Amygdala (tissue), 56 donors: Measurements from ENCODE around the gene SMYD3.

ENCODE experiments used
- DNase-seq, 56 donors: peaks; one replicate each; lab custom pipeline; 2025; lab: John Stamatoyannopoulos, UW

The SMYD3 gene

DNA sequence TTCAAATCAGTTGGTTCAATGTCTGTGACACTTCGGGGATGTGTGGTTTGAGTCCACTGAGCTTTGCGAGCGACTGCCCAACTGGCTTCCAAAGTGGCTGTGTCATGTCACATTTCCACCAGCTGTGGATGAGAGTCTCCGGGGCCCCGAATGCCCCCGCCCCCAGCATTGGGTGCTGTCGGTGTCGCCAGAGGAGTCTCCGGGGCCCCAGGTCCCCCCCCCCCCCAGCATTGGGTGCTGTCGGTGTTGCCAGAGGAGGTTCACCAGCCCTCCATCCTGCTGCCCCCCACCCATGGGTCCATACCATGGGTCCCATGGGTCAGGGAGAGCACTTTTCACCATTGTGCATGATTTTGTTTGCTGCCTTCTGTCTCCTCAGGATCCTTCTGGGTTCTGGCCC lies 9.0 kb upstream of the SMYD3 start:
- DNase-seq: no peak

DNA sequence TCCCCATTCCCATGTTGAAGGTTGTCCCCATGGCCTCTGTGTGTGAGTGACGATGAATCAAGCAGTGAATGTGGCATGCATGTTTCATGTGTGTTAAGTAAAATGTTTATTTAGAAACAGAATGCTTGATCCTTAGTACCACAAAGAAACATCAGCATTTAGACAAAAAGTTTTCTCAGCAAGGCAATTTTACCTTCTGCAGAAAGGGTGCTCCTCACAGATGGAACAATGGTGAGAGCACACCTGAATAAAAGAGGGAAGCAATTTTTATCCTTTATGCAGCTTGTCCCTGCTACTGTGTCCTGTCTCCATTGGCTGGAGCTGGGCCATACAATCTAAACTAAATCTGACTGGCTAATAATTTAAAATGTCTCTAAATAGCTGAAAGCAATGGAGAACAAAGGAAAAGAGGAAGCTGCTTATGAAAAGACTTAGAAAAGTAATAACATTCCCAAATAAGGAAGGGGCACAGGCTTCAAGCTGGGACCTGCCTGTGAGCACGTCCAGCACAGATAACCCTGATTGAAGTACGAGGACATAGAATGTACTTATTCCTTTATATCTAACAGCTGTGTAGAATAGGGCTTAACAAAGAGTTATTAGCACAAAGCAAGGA lies 8.4 kb upstream of the SMYD3 start:
- no peak for DNase-seq

DNA sequence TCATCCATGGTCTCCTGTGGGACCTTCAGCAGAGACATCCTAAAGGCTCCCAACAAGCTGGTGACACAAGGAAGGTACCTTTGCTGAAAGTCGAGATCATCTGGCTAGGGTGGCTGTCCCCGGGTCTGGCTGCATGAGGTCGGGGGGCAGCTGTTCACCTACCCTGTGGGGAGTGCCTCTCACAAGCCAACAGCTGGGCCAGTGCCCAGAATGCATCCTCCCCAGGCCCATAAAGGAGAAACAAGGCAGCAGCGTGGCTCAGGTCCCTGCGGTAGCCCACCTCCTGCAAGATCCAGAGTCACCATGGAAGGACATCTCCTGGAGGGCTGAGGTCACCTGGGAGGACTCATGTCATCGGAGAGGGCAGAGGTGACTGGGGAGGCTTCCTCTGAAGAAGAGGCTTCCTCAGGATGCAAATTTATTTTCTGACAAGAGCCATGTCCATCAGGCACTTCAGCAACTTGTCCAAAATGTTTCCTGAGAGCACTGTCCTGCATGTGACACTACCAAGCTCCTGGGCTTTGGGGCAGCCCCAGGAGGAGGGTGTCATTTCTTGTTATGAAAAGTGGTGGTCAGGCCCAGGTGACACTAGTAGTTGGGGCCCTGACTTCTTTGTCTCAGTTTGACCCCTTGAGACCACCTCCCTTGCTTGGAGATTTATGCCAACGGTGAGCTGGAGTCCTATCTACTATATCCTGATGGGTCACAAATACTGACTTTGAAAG lies 6.7 kb upstream of the SMYD3 start:
- no peak for DNase-seq

DNA sequence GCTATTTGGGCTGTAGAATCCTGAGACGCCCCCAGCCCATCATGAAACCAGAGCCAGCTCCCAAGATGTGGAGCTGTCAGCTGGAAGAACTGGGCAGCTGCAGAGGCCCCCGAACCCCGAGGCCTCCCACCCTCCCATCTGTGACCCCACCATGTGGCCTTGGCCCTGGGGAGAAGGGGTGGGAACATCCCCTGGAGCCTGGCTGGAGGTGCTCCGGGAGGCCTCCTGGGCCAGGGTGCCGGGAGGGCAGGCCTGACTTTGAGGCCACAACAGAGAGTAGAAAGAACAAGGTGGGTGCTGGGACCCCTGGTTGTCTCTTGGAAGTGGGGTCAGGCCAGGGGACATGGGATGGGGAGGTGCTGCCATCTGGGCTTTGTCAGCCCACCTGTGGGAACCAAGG lies 6.0 kb upstream of the SMYD3 start:
- DNase-seq: no peak

DNA sequence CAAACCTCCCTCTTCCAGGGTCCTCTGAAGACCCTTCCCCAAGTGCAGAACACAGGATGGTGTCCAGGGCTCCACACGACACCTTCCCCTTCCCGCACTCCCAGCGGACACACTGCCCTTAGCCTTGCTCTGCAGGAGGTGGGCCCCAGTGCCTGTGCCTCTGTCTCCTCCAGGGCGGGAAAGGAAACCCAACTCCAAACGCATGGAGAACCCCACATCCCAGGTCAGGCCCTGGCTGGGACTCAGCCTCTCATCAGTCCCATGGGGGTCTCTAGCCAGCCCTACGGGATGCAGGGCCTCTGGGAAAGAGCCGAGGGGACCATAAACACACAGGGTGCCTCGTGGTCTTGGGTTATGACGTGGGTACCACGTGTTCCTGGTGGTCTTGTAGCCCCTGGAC lies 5.6 kb upstream of the SMYD3 start:
- DNase-seq: no peak

DNA sequence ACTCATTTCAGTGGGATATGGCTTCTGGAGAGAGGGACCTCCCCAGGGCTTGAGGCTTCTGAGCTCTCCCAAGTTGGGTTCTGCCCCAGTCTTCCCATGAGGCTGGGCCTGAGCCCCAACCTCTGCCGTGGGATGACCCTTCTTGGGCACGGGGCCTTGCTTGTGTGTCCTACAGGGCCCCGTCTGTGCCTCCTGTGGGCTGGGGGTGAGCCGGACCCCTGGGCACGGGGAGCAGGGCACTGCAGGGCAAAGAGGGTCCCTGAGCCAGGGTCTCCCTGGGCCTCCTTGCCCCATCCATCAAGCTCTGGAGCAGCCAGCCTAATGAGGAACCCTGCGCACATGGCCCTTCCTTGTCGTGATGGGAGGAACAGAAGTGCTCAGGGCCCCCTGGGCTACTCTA lies 5.2 kb upstream of the SMYD3 start:
- no peak for DNase-seq

DNA sequence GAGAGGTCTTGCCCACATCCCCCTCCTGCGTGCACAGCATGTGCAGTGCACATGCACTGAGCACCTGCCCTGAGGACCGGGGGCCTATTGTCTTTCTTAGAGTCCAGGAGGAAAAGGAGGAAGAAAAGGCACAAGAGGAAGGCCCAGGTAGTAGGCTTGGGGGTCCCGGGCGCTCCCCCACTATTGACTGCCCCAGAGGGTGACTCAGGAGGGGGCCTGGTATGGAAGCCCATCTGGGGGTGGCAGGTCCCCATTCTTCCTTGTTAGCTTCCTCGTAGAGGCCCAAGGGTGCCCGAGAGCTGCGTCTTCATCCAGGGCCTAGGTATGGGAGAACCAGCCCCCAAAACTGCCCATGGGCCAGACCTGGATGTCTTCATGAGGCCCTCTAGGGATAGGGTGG lies 4.1 kb upstream of the SMYD3 start:
- no peak for DNase-seq

DNA sequence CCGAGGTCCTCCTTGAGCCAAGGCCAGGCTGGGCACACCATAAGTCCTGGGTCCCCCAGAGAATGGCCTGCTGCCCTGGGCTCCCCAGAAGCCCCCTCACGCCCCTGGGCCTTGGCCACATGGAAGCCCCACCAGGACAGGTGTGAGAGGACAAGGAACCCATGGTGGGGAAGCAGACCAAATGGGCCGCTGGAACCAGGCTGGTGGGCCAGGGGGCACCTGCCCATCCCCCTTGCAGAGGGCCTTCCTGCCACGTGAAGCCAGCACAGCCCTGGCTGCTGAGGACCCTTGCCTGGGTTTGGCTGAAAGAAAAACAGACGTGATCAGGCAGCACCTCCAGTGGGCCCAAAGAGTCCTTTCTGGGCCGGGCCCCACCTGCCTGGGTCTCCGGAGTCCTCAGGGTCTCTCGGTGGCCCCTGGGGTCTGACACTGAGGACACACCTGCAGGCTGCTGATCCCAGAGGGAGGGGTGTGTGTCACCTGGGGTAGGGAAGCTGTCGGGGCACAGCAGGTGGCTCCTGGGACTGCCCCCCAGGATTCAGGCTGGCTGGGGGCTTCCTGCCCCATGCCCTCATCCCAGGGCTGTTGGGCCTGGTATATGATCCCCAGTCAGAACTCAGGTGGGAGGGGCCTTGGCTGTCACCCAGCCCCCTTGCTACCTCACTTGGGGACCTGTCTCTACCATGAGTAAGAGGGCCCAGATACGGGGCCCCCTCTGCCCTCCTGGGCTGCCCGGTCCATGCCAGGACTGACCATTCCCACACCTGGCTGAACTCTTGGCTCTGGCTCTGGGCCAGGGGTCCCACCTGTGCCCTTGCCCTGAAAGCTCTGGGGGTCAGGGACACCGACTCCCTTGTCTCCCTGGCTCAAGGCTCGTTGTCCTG lies 3.3 kb upstream of the SMYD3 start:
- no peak for DNase-seq

DNA sequence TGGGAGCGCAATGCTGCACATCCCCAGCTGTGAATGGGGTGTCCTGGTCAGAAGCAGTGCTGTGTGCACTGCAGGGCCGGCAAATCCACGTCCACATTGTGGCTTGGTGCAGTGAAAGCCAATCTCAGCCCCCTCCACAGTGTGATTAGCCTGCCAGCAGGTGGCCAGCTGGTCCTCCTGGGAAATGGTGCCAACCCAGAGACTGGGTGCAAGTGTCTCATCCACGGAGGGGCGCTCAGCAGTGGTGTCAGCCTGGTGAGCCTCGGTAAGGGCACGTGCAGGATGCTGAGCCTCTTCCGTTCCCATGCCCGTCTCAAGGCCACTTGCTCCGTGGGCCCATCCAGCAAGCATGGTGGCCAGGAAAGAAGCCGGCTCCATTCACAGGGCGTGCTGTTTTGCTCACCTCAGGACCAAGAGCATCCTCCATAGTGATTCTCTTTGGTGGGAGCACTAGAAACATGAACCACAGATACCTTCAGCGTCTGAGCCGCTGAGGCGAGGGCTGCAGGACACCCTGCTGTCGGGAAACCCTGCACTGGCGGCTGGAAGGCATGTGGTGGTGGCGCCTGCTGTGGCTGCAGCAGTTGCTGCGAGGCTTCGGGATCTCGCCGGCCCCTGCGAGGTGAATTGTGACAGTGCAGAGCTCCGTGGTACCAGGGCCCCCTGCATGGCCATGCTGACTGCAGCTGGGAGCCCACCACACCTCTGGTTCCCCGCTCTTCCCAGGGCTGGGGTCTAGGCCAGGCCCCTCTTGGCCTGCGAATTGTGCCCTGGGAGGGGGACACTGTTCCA lies 2.0 kb upstream of the SMYD3 start:
- DNase-seq: no peak

DNA sequence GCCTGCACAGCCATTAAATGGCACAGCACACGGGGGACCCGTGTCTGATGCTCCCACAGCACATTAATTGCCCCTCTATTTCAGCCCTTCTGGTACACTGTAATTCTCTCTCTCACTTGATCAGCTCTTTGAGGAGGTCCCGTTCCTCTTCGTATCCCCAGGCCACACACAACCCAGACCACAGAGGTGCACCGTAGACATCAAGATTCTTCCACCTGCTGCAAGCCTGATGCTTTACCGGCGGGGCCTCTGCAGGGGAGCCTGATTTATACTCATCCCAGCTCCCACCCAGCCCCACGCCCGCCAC lies 759 bp downstream of the SMYD3 start:
- peak in 5 of 56 donors; percentile 3 to 48 (median 31) for DNase-seq

DNA sequence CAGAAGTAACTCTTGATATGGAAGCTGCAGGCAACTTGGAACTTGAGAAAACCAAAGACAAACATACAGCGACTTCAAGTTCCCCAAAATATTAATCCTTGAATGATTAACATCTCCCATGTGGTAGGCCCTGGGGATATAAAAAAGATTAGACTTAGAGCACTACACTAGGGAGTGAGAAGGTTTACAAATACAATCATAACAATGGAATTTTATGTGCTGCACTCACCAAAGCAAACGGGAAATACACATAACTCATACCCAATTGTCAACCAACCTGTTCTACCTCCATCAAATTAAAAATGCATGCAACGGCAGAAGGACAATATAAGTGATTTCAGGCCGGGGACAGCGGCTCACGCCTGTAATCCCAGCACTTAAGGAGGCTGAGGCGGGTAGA lies 3.7 kb downstream of the SMYD3 start:
- no peak for DNase-seq

DNA sequence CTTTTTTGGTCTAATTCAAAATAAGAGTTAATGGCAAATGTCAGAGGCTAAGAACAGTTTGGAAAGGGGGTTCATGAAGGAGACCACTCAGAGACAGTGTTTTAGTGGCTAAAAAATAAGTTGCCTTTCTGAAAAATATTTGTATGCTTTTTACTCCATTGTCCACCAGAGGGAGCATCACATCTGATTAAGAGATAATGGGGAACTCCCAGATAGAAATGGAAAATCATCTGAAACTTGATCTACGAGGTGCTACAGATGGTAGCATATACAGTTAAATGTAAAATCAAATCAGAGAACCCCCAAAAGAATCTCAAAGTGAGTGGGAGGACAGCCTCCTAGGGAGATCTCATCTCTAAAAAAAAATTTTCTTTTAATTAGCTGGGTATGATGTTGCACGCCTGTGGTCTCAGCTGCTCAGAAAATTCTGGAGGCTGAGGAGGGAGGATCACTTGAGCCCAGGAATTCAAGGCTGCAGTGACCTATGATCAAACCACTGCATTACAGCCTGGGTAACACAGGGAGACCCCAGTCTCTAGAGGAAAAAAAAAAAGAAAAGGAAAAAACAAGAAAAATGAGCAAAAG lies 9.7 kb downstream of the SMYD3 start:
- DNase-seq: peak in 1 of 56 donors; percentile 32

DNA sequence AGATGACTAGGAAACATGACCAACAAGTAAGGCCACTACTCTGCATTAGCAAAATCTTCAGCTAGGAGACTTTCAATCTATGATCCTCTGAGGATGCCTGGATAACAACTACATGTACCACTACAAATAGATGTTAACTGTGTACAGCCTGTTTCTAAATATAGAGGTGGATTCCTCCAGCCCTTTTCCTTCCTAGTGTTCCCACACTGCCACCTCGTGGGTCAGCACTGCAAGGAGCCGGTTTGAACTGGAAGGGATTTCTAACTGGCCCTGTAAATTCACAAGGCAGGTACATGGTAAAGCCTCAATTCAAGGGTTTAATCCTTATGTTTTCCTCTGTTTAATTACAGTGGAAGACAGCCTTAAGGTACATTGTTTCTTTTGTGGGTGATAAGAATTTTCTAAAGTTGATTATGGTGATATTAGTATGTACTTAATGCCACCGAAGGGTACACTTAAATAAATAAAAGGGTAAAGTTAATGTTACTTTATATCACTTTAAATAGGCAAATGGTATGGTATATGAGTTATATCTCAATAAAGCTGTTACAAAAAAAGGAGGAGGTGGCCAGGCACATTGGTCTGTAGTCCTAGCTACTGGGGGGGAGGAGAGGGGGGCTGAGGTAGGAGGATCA lies 14.4 kb downstream of the SMYD3 start:
- peak in 40 of 56 donors; percentile 3 to 79 (median 30) for DNase-seq

DNA sequence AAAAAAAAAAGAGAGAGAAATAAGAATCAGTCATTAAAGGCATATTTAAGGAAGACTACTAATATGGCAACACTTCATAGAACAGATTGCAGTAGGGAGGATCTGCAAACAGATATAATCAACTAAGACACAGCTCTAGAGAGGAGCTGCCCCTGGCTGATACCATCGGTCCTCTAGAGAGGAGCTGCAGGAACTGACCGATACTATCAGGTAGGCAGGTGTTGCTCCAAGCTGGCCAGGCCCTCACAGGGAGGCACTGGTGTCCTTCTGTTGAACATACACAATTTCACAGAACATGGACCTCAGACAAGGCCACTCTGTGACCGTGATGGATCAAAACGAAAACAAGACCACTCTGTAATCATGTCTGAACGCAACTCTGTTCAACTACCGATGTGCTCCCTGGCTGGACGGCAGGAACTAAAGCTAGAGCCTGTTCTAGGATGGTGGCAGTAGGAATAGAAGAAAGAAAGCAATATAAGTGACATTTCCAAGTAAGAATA lies 15.5 kb downstream of the SMYD3 start:
- no peak for DNase-seq

DNA sequence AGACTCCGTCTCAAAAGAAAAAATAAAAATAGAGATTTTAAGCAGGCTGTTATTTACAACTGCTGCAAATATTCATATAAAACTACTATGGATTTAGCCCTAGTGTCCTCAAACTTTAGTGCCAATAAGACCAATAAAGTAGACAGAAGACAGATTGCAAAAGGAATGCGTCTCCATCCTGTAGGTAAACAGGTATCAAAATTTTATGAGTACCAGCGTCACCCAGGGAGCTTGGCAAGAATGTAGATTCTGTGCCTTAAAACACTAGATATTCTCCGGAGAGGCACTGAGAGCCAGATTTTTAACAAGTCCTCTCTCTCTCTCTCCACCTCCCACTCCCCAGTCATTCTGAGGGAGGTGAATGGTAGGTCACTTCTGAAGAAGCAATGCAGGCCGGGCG lies 18.4 kb downstream of the SMYD3 start:
- DNase-seq: no peak

DNA sequence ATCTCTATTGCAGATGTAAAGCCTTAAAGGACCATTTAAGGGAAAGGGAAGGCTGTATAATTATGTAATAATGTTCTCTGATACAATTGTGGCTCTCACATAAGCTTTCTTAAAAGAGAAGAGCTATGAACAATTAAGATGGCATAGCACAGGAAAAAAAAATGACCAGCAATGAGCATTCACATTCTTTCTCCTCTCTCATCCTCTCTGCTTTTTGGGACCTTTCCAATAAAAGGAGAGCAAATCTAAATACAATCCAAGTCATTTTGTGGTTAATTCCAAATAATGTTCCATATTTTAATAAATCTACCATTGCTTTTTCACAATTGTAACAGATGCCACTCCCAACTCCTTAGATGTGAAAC lies 23.5 kb downstream of the SMYD3 start:
- no peak for DNase-seq

DNA sequence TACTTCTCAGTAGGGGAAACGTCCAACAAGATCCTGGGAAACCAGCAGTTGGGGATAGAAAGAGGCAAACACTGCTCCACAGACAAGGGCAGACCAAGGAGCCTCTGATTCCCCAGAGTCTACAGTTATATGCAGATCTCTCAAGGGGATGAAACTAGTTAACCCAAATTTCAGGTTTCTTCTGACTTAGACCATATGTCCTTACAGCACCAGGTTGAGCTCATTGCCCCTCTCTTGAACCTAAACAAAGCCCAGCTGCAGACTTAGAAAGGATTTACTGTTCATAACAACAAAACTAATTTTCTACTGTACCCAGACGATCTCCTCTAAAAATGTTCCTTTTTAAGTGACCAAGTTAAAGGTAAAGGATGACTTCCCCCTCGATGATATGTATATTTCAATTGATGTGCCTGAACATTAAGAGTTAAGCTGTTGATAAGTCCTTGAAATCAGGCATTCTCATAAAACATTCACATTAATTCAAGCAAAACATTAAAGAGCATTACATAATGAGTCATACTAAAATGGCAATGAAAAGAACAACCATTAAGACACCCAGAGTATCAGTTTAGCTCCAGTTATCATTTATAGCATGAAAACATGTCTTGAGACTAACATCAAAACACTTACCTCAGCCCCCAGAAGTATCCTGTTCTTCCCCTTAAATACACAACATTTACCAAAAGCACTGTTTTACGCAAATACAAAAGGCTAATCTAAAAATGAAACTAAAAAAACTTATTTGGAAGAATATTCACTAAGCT lies 24.1 kb downstream of the SMYD3 start:
- no peak for DNase-seq

DNA sequence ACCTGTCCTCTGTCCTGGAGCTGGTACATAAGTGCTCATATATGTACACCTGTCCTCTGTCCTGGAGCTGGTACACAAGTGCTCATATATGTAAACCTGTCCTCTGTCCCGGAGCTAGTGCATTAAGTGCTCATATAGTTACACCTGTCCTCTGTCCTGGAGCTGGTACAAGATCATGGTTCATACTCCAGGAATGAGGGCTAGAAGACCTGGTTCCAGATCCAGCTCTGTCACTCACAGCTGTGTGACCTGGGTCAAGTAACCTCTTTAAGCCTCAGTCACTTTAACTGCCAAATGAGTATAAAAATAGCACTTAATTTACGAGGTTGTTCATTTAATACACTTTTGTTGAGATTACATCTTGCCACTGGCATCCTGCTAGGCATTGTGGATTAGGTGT lies 28.0 kb downstream of the SMYD3 start:
- no peak for DNase-seq

DNA sequence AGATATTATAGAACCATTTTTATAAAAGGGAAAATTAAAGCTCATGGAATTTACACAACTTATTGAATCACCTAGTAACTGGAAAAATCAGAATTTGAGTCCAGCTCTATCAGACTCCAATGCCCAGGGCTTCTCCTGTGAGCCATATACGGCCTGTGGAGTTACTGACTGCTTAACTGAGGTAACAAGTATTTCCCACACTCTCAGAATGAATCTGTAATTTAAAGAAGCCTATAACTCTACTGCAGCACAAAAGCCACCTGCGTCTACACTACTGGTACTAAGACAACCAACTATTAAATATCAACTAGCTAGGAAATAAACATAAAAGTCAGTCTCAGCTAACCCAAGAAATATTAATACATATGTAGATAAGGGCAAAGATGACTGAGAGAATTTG lies 29.4 kb downstream of the SMYD3 start:
- no peak for DNase-seq
